ENCODE measurements around the gene EML6.
A peak's percentile ranks its signal among the peaks of the same experiment; 100 is the strongest.

The EML6 gene

DNA sequence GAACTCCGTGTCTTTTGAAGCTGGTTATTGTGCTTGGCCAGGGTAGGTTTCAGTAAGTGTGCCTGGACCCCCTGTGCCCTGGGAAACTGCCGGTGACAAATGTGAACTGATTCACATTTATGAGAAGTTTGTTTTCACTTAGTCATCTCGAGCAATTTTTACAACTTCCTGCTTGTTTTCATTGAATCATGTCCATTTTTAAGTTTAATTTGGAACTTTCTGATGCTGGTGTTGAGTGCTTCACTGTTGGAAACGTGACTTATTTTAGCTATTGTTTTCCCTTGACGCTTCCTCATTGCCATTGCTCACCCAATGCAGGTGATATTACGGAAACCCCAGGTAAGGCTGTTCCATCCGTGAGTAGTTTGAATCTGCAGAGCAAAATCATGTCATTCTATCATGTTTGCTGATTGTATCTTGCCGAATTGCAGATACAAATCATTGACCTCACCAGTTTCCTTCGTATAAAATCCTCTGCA lies 229.6 kb downstream of the EML6 start:
- no peak for DNase-seq

DNA sequence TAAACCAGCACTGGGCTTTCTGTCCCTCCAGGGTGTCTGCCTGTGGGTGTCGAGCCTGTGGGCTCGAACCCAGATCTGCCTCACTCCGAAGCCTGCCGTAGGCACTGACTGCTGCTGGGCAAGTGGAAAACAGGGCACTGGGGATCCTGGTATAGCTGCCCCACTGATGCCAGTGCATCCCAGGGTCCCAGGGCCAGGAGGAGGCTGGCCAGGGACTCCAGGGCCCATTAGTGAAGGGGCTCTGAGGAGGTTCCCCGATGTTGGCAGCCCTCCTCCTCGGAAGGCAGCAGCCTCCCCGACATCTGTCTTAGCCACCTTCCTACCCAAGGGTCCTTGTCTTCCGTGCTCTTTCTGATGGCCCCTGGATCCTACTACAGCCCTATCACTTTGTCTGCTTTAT lies 230.7 kb downstream of the EML6 start:
- no peak for DNase-seq

DNA sequence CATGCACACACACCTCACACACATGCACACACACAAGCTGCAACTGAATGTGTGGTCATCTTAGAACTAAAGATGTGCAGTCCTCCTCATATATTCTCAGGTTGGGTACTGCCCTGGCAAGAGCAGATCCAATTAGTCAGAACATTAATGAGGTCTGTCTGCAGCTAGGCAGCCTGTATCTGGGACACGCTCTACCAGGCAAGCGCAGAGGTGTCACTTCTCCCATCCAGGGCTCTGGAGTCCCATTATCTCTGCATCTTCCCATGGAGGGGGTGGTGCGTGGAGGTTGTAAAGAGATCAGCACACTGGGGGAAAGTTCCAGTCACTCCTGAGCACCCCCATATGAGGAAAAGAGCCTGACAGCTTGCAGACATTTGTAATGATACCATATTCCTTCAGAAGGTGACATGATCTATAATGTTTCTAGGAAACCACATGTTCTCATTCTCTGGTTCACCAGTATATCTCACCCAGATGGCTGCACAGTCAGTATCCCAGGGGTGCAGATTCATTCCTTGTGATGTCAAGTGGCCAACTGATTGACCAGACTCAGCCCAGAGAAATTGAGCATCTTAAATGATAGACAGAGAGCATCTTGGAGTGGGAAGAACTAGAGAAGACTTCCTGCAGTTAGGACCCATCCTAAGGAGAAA lies 231.4 kb downstream of the EML6 start:
- no peak for DNase-seq

DNA sequence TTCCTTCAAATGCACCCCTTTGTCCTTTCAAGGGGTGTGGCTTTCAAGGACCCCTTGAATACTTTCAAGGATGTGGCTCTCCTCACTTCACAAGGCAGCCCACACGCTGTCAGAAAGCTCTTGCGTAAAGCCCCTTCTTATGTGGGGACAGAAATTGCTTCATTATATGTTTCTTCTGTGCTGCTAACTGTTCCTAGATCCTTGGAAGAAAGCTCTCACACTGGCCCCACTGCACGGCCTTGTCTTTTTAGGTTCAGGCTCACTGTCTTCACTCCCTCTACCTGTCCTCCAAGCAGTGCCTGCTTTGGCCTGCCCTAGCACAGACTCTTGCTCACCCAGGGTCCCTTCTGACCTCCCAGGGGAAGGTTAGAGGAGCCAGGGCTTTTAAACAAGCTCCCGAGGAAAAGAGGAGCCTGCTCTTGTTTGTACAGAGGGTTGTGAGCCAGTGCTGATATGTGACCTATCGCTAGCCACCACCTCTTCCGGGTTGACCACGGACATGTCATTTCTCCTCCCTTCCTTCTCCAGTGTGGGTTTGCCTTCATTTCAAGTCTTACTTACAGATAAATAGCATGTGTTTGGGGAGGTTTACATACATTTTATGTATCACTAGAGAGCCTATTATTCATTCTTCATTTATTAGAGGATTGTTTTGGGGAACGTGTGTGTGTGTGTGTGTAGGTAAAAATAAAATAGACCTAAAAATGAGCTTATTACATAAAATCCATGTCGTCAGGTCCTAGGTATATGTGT lies 232.1 kb downstream of the EML6 start:
- no peak for DNase-seq

DNA sequence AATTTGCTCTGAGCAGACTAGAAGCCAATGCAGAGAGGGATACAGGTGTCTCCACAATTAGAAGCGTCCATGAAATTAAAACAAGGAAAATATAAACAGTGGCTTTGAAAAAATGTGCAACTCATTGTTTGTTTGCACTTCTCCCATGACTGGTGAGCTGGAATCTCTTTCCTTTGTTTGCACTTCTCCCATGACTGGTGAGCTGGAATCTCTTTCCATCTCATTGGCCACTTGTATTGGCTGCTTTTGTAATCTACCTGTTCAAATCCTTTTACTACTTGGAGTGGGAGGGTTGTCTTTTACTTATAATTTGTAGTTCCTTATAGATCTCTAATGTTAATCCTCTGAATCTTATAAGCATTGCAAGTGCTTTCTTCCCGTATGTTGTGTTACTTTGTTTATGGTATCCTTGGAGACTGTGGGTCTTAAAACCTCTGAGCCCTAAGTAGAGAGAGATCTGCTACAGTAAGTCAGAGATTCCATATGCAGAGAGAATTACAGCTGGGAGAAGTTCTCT lies 232.7 kb downstream of the EML6 start:
- DNase-seq: no peak

DNA sequence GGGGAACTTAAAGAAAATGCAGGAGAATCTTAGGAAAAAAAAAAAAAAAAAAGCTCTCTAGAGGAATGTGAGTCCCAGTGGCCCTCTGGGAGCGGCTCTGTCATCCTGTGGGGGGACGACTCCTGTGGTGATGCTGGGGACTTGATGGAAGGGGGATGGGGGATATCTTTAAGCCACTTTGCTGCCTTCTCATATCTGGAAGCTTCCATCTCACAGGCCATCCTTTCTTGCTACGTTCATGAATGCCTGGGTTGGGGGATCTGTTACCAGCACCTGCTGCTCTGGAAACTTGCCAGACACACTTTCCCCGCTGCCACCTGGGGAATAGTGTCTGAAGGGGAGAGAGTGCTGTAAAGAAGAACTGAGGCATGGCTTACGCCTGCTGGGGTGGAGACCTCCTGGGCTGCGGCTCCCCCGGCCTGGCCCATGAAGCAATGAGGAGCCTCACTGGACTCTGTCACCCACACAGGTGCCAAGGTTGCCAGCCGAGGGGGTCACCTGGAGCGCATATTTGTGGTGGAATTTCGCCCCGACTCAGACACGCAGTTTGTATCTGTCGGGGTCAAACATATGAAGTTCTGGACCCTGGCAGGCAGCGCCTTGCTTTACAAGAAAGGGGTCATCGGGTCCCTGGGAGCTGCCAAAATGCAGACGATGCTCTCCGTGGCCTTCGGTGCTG lies 234.0 kb downstream of the EML6 start:
- DNase-seq: peak; percentile 37

DNA sequence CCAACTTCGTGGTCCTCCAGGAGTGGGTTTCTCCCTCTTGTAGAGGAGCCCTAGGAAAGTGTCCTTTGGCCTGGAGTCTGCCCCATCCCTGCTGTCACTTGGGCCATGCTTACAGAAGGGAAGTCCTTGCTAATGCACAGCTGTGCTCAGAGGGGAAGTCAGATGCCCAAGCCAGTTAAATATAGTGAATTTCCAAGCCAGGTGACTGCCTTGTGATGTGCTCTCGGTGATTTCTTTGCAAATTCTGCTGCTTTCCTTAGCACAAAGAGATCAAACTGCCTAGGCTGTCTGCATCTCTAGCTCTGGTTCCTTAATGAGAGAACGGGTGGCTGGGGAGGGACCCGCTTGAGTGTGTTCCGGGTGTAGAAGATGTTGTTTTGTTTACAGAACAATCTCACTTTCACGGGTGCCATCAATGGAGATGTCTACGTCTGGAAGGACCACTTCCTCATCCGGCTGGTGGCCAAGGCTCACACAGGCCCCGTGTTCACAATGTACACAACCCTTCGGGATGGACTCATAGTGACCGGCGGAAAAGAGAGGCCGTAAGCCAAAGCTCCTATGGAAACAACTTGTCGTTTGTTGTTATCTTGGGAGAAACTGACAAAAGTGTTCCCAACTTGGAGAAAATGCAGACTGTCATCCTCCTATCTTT lies 235.4 kb downstream of the EML6 start:
- no peak for DNase-seq

DNA sequence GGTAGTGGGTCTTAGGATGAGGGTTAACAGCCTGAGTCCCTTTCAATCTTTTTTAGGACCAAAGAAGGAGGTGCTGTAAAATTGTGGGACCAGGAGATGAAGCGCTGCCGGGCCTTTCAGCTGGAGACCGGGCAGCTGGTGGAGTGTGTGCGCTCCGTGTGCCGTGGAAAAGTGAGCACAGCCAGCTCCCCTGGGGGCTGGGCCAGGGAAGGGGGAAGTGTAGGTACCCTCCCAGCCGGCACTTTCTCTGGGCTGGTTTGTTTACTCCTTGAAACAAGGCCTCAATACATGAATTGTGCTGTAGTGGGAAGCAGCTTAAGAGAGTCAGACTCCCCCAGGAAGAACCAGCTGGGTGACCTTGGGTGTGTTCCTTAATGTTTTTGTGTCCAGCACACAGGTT lies 236.7 kb downstream of the EML6 start:
- DNase-seq: no peak

DNA sequence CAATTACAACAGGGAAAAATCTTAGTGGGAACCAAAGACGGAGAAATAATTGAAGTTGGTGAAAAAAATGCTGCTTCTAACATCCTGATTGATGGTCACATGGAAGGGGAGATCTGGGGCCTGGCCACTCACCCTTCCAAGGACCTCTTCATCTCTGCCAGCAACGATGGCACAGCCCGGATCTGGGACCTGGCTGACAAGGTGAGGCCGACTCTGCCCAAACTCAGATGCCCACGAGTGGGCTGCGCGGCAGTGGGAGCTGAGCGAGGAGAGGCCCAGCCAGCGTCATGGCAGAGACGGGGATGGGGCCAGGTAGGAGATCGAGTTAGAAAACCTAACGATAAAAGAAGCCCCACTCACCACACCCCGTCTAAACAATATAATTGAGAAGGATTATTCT lies 239.0 kb downstream of the EML6 start:
- DNase-seq: no peak

DNA sequence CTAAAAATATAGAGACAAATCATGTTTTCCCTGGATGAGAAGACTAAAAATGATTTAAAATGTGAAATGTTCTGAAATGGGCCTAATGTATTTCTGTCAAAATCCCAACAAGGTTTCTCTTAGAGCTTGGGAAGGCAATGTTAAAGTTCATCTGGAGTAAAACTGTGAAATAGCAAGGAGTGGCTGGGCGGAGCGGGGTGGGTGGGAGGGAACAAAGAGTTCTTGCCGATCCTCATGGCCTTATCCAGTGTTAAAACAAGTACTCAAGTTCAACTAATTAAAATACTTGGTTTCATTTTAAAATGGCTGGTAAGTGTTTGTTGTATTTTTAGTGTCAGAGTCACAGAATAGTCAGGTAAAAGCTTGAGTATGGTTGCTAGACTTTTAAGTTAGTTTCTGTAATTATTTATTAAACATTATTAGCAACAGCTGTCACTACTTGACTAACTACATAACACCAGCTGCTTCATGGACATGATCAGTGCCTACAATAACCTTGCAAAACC lies 239.5 kb downstream of the EML6 start:
- no peak for DNase-seq

DNA sequence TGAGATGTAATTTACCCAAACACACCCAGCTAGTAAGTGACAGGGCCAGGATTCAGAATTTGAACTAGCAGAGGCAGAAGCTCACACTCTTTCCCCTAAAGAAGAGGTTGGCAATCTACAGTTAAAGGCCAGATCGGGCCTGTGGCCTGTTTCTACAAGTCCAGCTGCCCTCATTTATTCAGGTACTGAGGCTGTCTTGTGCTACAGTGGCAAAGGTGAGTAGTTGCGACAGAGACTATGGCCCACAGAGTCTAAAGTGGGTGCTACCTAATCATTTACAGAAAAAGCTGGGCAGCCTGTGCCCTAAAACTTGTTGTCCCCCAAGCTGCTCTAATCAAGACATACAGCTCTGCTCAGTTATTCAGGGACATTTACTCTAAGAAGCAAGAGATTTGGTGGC lies 240.0 kb downstream of the EML6 start:
- DNase-seq: no peak

DNA sequence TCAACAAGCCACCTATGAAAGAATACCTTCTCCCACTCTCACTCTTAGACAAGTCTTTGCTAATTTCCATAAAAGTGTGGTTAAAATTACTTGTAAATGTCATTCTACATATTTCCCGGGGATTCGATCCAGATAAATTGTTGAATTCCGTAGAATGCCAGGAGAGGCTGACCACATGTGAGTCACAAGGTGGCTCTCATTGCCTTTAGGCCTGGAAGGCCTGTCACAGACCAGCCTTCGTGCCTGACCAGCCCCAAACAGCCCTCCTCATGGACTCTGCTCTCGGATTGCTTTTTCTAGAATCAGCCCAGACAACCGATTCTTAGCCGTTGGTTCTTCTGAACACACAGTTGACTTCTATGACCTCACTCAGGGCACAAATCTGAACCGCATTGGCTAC lies 240.8 kb downstream of the EML6 start:
- no peak for DNase-seq

DNA sequence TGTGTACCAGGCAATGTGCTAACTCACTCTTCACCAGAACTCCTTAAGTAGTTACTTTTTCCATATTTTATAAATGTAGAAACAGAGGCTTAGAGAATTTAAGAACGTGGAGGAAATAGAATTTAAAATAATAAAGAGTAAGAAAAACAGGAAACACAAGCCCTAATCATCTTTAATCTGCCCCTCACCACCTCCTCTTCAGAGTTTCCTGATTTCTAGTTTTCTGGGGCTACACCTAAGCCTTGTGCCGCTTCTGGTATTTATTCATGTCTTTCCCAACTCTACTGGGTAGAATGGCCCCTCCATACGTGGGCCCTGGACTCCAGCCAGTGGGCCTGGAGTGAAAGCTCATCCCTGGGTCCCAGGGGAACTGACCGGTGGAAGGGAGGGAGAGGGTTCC lies 241.4 kb downstream of the EML6 start:
- no peak for DNase-seq

DNA sequence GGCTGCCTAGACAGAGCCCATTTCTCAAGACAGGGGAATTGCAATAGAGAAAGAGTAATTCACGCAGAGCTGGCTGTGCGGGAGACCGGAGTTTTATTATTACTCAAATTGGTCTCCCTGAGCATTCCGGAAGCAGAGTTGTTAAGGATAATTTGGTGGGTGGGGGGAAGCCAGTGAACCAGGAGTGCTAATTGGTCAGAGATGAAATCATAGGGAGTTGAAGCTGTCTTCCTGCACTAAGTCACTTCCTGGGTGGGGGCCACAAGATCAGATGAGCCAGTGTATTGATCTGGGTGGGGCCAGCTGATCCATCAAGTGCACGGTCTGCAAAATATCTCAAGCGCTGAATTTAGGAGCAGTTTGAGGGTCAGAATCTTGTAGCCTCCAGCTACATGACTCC lies 242.0 kb downstream of the EML6 start:
- DNase-seq: no peak

DNA sequence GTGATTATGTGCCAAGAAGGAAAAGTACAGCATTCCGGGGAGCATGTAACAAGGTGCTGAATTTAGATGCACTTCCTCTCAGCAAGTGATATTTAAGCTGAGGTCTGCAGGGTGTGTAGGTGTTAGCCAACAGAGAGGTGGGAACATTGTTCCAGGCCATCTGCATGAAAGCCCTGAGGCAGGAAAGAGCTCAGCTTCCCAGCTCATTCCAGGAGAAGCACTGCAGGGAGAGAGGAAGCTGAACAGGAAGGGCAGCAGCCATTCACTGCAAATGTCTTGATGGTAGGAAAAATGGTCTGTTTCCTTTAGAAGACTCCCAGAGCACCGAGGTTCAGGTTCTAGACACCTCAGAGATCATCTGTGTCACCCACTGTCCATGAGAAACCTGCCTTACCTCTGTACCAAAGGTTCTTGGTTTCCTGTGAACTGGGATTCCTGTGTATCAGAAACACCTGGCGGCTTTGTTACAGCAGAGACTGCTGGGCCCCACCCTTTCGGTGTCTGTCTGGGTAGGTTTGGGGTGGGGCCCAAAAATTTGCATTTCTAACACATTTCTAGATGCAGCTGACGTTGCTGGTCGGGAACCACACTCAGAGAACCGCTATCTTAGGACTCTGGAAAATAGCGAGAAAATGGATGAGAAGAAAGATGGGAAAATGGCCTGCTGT lies 242.8 kb downstream of the EML6 start:
- DNase-seq: no peak

DNA sequence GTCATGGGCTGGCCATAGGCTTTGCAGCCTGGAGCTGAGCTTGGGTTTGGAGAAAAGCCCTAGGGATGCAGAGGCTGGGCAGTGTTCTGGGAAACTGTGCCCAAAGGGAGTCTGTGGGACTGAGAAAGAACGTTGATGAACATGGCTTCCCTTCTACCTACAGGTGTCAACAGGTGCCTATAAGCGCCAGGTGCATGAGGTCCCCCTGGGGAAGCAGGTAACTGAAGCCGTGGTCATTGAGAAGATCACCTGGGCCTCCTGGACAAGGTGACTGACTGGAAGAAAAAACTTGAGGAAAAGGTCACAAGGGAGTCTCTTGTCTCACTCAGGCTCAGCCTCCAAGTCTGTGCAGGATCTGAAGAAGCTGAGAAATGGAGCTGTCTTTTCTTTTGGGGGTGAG lies 243.4 kb downstream of the EML6 start:
- no peak for DNase-seq

DNA sequence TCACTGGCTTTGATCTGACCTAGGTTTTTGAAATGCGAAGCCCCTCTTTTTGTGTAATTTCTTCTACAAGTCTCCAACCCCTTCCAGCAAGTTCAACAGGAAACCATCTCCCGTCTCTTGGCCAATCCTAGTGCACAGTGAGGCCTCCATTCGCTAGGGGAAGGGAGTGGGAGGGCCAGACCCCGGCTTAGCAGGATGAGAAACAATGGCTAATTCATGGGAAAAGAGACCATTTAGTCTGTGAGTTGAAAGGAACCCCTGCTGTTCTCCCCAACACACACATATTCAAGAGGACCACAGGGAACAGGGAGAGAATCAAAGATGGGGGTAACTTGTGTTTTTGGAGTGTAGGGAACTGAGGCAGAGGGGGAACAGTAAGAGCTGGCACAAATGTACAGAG lies 243.8 kb downstream of the EML6 start:
- DNase-seq: no peak

DNA sequence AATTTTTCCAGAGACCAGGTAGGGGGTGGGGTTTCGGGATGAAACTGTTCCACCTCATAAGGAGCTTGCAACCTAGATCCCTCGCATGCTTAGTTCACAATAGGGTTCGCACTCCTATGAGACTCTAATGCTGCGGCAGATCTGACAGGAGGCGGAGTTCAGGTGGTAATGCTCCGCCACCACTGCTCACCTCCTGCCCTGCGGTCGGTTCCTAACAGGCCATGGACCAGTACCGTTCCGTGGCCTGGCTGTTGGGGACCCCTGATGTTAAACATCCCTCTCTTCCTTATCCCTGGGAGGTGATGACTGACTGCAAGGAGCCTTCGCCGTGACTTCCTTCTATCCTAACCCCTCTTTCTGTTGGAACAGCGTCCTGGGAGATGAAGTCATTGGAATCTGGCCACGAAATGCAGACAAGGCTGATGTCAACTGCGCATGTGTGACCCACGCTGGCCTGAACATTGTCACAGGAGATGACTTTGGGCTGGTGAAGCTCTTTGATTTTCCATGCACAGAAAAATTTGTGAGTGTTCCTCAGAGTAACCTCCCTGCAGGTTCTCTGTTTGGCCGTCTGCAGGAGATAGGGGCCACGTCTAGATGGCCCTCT lies 244.4 kb downstream of the EML6 start:
- no peak for DNase-seq

DNA sequence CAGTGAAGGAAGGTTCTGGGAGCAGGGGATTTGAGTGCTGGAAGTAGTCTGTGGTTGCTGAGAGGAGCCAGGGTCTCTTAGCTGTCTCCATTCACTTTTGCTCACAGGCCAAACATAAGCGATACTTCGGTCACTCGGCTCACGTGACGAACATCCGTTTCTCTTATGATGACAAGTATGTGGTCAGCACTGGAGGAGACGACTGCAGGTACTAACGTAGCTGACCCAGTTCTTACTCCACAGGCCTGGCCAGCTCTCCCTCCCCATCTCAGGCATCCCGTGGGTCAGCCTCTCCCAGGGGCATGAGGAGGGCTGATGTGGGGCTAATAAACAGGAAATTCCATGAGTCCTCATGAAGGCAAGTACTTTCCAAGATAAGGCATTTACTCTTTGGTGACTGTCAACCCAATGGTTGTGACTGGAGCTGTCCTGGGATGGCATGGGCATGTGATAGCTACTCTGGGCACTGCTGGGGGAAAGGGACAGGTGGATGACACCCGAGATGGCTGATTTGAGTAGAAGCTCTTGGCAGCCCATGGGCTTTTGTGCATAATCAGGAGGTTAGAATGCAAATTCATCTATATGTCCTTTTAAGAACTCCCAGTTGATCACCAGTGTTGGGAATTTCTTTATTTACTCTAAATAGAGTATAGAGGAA lies 245.2 kb downstream of the EML6 start:
- DNase-seq: no peak

DNA sequence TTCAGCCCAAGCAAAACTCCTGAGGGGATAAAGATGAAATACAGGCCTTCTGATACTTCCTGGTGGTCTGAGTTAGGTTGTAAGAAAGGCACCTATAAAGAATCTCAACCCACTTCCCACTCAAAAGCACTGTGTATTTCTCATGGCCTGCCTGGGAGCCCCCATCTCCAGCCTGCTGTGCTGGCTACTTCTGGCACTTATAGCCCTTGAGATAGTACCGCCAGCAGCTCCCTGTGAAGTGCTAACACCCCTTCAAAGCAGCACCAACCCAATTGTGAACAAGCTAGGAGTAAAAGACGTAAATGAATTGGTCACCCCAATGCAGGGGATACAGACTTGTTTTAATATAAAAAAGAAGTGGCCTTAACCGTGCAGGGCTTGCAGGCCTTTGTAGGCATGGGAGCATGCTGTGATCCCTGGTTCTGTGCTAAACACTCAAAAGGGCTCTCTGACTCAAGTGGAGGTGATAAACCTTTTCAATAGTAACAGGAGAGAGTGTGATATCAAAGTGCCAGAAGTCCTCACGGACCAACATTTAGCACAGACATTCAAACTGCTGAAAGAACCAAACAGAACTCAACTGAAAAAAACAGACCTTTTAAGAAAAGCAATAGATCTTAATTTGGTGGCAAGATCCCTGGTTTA lies 246.0 kb downstream of the EML6 start:
- DNase-seq: no peak

DNA sequence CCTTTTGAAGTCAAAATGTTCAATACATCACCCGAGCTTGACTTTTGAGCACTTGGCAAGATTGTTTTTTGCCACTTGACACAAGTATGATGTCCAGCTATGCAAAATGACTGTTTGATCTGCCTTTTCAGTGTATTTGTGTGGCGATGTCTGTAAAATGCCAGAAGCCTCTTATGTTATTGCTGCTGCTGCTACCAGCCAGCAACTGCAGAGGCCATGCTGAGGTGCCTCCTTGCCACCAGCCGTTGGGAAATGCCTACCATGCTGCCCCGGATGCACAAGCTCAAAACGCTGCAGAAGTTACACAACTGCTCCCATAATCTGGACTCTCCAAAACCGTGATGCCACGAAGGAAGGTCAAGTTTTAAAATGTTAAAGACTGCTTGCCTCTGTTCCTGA lies 246.5 kb downstream of the EML6 start:
- DNase-seq: no peak
